HG03571 (cell line): ENCODE results near the gene RPL18.

Experiments
- ATAC-seq: cut with Tn5 transposase; IDR thresholded peaks from one replicate; pipeline ENCODE4 v1.9.1; 2021; ENCODE audit not compliant: unreplicated experiment

The RPL18 gene

DNA sequence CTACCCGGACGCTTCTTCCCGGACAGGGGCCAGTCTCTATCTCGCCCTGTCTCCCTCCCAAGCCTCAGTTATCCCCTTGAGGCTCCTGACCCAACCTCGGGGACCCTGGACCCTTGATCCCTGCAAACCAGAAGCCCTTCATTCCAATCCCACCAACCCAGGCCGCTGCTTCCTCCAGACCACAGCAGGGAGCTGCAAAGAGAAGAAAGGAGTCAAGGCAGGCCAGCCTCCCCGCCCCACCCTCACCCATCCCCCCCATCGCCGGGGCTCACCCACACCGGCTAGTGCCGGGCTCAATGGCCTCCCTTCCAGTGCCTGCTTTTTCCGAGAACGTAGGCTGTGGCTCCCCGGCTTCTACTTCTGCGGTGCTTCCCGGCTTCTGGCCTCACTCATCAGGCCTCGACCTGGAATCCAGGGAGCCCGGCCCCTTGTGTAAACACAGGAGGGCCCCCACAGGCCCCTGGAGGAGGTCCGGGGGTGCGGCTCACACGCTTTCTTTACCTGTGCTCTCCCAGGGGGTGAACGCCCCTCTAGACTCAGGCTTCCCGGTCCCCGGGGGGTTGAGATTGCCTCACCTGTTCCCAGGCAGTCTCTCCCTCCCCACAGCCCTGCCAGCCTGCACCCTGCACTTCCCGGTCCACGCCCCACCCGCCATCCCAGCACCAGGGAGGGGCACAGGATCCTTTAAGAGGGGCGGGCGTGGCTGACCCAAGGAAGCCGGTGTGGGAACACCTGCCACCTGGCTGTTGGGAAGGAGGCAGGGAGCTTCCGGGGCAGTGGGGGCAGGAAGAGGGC is 4.3 kb downstream of the RPL18 start, which contains the start of gene FAM83E:
Gene FAM83E, minus strand, starts transcription at position 641 of the 795 bp plus-strand sequence. CDS start 1,704 bp downstream, outside the sequence.
- no peak for ATAC-seq

GRCh38 chr19:48613852-48614435 is 5.0 kb downstream of the RPL18 start:
- no peak for ATAC-seq

DNA sequence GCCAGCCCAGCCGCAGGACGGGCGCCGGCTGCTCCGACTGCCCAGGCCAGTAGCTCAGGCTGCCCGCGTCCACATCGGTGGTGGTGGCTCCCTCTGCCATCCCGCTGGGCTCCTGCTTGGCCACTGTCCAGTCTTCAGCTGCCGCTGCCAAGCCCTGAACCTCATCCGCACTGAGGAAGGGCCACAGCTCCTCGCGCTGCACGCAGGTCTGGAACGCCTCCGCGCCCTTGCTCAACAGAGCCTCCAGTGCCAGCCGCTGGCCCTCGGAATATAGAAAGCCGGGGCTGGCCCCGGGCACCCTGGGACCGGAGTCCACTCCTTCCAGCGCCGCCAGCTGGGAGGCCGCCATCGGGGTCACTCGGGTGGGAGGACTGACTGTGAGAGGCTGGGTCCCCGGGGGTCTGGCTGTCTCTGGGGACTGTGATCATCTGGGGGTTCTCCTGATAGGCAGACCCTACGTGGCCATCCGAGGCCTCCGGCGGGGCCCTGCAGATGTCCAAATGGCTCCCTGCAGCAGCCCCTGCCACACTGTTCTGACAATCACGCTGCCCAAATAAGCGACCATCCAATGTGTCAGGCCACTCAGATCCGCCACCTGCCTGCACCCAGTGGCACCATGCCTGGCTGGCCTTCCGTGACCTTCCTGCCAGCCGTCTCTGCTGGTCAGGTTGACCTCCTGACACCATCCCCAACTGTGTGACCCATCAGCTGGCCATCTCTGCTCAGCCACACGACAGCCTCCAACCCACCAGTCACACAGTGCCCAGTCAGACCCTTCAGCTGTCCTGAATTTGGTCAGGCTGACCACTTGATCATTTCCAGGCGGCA is 5.7 kb downstream of the RPL18 start:
- no peak for ATAC-seq

DNA sequence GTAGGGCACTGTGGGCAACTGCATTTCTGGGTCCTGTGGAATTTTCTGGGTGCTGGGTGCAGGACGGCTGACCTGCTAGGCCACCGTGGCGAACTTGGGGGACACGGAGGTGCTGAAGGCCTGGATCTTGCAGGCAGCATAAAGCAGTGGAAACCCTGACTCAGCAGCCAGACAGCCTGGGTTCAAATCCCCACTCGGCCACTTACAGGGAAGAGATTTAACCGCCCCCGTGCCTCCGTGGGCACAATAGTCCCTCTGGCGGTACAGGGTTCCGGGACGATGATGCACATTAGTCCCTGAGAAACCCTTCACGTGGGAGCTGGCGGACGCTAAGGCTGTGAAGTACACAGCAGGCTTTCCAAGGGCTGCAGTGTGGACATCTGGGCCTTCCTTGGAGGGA is 7.1 kb downstream of the RPL18 start:
- no peak for ATAC-seq

DNA sequence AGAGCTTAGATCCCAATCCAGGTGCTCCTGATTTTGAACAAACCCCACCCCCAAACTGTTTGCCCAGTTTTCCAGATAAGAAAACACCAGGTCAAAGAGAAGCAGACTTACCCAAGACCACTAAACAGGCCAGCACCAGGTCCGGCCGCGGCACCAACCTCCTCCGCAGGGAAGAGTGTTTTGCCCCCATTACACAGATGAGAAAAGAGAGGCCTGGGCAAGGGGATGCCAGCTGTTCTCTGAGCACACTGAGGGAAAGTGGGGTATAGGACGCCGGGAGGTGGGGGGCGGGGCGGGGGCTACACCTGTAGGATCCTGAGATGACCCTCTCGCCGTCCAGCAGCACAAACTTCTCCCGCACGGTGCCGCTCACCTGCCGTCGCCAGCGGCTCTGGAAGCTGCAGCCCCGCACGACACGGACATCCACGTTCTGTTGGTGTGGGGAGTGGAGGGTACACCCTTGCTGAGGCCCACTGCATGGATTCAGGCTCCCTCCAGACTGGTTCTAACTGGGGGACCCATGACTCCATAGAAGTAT is 9.3 kb downstream of the RPL18 start:
- no peak for ATAC-seq

DNA sequence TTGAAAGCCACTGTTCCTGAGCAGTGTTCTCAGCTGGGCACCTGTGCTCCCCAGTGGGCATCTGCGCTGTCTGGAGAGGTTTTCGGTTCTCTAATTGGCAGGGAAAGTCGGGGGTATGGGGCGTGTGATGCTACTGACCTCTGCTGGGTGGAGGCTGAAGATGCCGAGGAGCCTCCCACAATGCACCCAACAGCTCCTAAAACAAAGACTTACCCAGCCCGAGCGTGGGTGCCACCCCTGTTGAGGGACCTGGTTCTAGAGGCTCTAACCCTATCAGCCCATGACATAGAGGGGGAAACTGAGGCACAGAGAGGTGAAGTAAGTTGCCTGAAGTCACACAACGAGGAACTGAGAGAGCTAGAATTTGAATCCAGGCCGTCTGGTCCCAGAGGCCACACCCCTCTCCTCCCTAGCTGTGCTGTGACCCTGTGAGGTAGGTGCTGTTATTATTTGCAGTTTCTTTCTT is 10.1 kb downstream of the RPL18 start:
- peak; percentile 47 for ATAC-seq

DNA sequence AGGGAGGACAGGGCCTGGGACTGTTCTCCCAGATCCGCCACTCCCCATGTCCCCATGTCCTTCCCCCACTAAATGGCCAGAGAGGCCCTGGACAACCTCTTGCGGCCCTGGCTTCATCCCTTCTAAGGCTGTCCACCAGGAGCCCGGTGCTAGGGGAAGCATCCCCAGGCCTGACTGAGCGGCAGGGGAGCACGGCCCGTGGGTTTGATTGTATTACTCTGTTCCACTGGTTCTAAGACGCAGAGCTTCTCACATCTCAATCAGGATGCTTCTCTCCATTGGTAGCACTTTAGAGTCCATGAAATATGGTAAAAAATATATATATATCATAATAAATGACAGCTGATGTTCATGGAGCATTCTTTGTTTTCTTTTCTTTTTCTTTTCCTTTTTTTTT is 11.6 kb downstream of the RPL18 start:
- ATAC-seq = no peak

- no peak for ATAC-seq
Observed at GRCh38 chr19:48606463-48607358, 12.3 kb downstream of the RPL18 start, which contains the start of gene SPACA4. SPACA4 (plus strand) TSS chr19:48606742; CDS start chr19:48606979, 237 bp downstream.

DNA sequence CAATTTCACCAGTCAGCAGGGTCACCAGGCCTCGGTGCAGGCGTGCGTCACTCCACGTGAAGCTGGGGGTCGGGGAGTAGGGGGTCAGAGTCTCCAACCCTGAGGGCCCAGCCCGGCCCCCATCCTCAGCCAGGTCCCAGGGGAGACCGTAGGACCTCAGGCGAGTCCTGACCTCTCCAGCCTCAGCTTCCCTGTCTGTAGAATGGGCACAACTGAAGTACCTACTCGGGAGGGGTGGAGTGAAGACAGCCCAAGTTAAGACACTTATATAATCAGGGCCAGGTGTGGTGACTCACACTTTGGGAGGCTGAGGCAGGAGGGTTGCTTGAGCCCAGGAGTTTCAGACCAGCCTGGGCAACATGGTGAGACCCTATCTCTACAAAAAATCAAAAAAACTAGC is 15.1 kb downstream of the RPL18 start:
- ATAC-seq = no peak

DNA sequence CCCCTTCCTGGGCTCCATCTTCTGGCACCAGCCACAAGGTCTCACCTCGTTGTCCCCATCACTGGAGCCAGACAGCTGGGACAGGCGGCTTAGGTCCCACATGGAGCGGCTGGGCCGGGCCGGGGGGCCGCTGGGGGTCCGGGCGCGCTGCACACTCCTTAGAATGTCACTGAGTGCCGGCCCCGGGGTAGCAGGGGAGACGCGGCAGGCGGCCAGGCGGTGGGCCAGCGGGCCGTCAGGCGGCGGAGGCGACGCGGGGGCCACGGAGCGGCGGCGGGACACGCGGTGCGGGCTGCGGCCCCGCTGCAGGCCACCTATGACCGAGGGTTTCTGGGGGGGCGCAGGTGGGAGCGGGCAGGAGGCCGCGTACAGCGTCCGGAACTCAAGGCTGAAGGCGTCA is 15.5 kb downstream of the RPL18 start:
- ATAC-seq = no peak

DNA sequence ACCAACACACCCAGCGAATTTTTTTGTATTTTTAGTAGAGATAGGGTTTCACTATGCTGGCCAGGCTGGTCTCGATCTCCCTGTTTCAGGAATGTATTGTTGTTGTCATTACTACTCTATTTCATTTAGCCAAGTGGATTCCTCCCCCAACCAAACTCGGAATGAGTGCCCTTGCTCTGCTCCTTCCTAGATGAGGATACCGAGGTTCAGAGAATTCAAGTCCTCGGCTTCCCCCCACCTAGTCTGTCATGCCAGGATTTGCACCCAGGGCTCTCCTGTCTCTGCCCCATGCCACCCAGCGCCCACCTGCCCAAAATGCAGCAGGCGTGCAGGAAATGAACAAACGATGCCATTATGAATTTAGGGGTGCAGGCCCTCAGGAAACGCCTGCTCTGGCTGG is 16.0 kb downstream of the RPL18 start:
- no peak for ATAC-seq

DNA sequence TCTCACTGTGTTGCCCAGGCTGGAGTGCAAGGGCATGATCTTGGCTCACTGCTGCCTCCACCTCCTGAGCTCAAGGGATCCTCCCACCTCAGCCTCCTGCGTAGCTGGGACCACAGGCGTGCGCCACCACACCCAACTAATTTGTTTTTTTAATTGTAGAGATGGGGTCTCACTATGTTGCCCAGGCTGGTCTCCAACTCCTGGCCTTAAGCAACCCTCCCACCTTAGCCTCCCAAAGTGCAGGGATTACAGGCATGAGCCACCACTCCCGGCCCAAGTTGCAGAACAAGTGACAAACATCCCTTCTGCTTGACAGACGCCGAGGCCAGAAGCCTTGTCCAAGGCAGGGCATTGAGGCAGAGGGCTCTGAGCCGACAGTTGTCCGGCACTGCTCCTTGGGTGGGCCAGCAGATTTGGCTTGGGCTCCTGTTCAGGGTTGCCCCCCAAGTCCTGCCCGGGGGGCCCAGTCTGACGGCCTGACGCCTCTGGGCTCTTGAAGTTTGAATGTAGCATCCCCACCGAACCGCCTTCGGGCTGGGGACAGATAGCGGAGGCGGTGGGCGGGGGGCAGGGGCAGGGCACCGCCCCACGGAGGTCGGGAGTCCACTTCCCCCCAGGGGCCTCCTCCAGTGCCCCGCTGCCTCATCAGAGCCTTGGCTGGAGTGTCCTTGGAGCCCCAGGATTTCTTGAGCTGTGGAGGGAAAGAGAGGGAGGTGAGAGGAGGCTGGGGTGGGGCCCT is 18.1 kb downstream of the RPL18 start:
- no peak for ATAC-seq

GRCh38 chr19:48598996-48599700 is 19.8 kb downstream of the RPL18 start:
- ATAC-seq = no peak

- no peak for ATAC-seq
Observed at GRCh38 chr19:48596679-48597465, 22.1 kb downstream of the RPL18 start.

- ATAC-seq = no peak
Observed at GRCh38 chr19:48596237-48596636, 22.7 kb downstream of the RPL18 start.

- no peak for ATAC-seq
Observed at GRCh38 chr19:48595833-48596232, 23.1 kb downstream of the RPL18 start.

- no peak for ATAC-seq
Observed at GRCh38 chr19:48595171-48595570, 23.8 kb downstream of the RPL18 start.

GRCh38 chr19:48591021-48591420 is 28.0 kb downstream of the RPL18 start:
- no peak for ATAC-seq
